B cell (primary cell): Measurements from ENCODE around the gene GLI3. TPM values are rescaled to one million over a fixed set of nuclear protein-coding genes. Genes with fewer than 3 reads are reported as not detected.

Experiments
- ATAC-seq: fragments of 200-7000 bp; cut with Tn5 transposase; one replicate; pipeline ENCODE4 v1.10.0; 2021; ENCODE audit warnings: low read depth, mild to moderate bottlenecking, moderate number of reproducible peaks, moderate library complexity
- CTCF ChIA-PET: fragments of 350-600 bp; sonication (Branson Sonifier 250); formaldehyde crosslinking; loops from one replicate; lab custom pipeline; 2021; ENCODE audit warnings: antibody characterized with exemption, inconsistent platforms; lab: Charles Lee
- POLR2A ChIA-PET: fragments of 350-600 bp; sonication (Branson Sonifier 250); formaldehyde crosslinking; loops from one replicate; lab custom pipeline; 2021; ENCODE audit warnings: antibody characterized with exemption; lab: Charles Lee
- DNase-seq: peaks from one replicate; pipeline ENCODE4 v3.0.0; 2013
- H2AFZ ChIP-seq: 2 replicates; pipeline ENCODE4 v1.6.1; 2012; ENCODE audit warnings: mild to moderate bottlenecking, low read depth, low read length; ENCODE audit not compliant: insufficient read depth, poor library complexity, severe bottlenecking
- H3K27ac ChIP-seq, 2 donors: 1 replicate in 1 of 2; 2 replicates in 1 of 2; pipeline ENCODE4 v1.5.1; 2012 to 2013; ENCODE audit warnings: low read length in 2 of 2, mild to moderate bottlenecking in 2 of 2, moderate library complexity in 1 of 2
- H3K27me3 ChIP-seq, 4 experiments: fragments of 200-600 bp in 1 of 4; sonication (generic) in 1 of 4; replicated peaks in 1 of 4; 1 replicate in 2 of 4; 2 replicates in 2 of 4; pipeline versions ENCODE4 v1.6.1 to v1.7.0; 2013 to 2016; ENCODE audit warnings: low read length in 3 of 4, mild to moderate bottlenecking in 2 of 4, mixed read lengths in 1 of 4, moderate library complexity in 1 of 4; ENCODE audit not compliant: insufficient read depth in 4 of 4, control insufficient read depth in 3 of 4; ENCODE audit errors: control extremely low read depth in 1 of 4
- H3K36me3 ChIP-seq, 2 experiments: replicated peaks in 1 of 2; 1 replicate in 1 of 2; 2 replicates in 1 of 2; pipeline versions ENCODE4 v1.6.1 to v1.7.1; 2013; ENCODE audit warnings: low read length in 1 of 2; ENCODE audit not compliant: insufficient read depth in 2 of 2, control insufficient read depth in 1 of 2; ENCODE audit errors: control extremely low read depth in 1 of 2, extremely low read depth in 1 of 2
- H3K4me1 ChIP-seq, 2 donors: fragments of 200-600 bp in 1 of 2; sonication (generic) in 1 of 2; 1 replicate in 1 of 2; 2 replicates in 1 of 2; pipeline versions ENCODE4 v1.5.1 to v1.6.1; 2013 to 2017; ENCODE audit warnings: low read length in 2 of 2; ENCODE audit not compliant: control insufficient read depth in 2 of 2, insufficient read depth in 2 of 2
- H3K4me2 ChIP-seq: replicated peaks from 2 replicates; pipeline ENCODE3; 2012; ENCODE audit warnings: mild to moderate bottlenecking, low read depth, low read length; ENCODE audit not compliant: poor library complexity, severe bottlenecking
- H3K4me3 ChIP-seq, 5 experiments: fragments of 200-600 bp in 1 of 5; sonication (generic) in 1 of 5; 1 replicate in 3 of 5; 2 replicates in 2 of 5; pipeline versions ENCODE4 v1.5.1 to v1.7.0; 2011 to 2016; ENCODE audit warnings: low read length in 4 of 5, mild to moderate bottlenecking in 4 of 5, low read depth in 2 of 5, control low read depth in 1 of 5, moderate library complexity in 1 of 5; ENCODE audit not compliant: insufficient read depth in 1 of 5; ENCODE audit errors: control extremely low read depth in 1 of 5, extremely low read depth in 1 of 5
- H3K79me2 ChIP-seq: fragments of 200-600 bp; sonication (generic); one replicate; pipeline ENCODE4 v1.6.0; 2016; ENCODE audit warnings: low read length; ENCODE audit not compliant: control insufficient read depth, insufficient read depth
- H3K9ac ChIP-seq: fragments of 200-600 bp; sonication (generic); 2 replicates; pipeline ENCODE4 v1.6.1; 2017; ENCODE audit warnings: mild to moderate bottlenecking, low read length, moderate library complexity
- H3K9me3 ChIP-seq, 3 donors: one replicate each; pipeline versions ENCODE4 v1.6.1 to v1.7.1; 2013; ENCODE audit warnings: low read length in 2 of 3; ENCODE audit not compliant: control insufficient read depth in 2 of 3, insufficient read depth in 1 of 3; ENCODE audit errors: control extremely low read depth in 1 of 3
- H4K20me1 ChIP-seq: 2 replicates; pipeline ENCODE4 v1.6.0; 2012; ENCODE audit warnings: mild to moderate bottlenecking, low read length; ENCODE audit not compliant: insufficient read depth, control insufficient read depth, poor library complexity, severe bottlenecking
- H3K27ac Mint-ChIP-seq: one replicate; pipeline ENCODE4 v1.8.0; 2021; ENCODE audit warnings: mixed read lengths
- H3K27me3 Mint-ChIP-seq: one replicate; pipeline ENCODE4 v1.8.0; 2021; ENCODE audit warnings: mixed read lengths
- H3K4me1 Mint-ChIP-seq: one replicate; pipeline ENCODE4 v1.8.0; 2021; ENCODE audit warnings: mixed read lengths
- H3K4me3 Mint-ChIP-seq: one replicate; pipeline ENCODE4 v1.8.0; 2021; ENCODE audit warnings: mixed read lengths
- H3K9me3 Mint-ChIP-seq: one replicate; pipeline ENCODE4 v1.8.0; 2022; ENCODE audit warnings: mixed read lengths; ENCODE audit not compliant: insufficient read depth
- EZH2 ChIP-seq: IDR thresholded peaks from 2 replicates; pipeline ENCODE4 v1.6.1; 2012; ENCODE audit warnings: borderline replicate concordance, low read depth, mild to moderate bottlenecking, moderate library complexity, low read length; ENCODE audit not compliant: insufficient read depth, poor library complexity, severe bottlenecking
- WGBS: methylation state at CpG from one replicate; pipeline ENCODE4 v1.1.5; 2013; ENCODE audit warnings: missing lambda C conversion rate; ENCODE audit not compliant: insufficient coverage; 5-methylcytosine and 5-hydroxymethylcytosine counted together
- intact Hi-C: fragments of 100-400 bp; cut with micrococcal nuclease; formaldehyde crosslinking; loops from one replicate; pipeline ENCODE4 v1.10.0; 2022
- polyA plus RNA-seq: library from polyadenylated mRNA; depleted of rRNA; stranded (reverse); fragments of >200 nt; gene quantifications from 2 replicates; pipeline ENCODE4 v1.2.3, GENCODE V29; 2012
- total RNA-seq, 2 donors: library from RNA; stranded (reverse); fragments of 120-200 nt in 1 of 2; gene quantifications; 1 replicate in 1 of 2; 2 replicates in 1 of 2; pipeline versions ENCODE4 v1.2.3 to v1.2.4, GENCODE V29; 2013 to 2022
- TF ChIP-seq, protein P1 (sequence below): fragments of 200-600 bp; IDR thresholded peaks from one replicate; pipeline ENCODE4 v1.8.0; 2022; ENCODE audit warnings: antibody characterized with exemption, mild to moderate bottlenecking

GLI3 gene
- total and polyA plus RNA-seq, 2 donors (not counting 1 experiment from before 2014, with no cell fraction given) = not detected

DNA sequence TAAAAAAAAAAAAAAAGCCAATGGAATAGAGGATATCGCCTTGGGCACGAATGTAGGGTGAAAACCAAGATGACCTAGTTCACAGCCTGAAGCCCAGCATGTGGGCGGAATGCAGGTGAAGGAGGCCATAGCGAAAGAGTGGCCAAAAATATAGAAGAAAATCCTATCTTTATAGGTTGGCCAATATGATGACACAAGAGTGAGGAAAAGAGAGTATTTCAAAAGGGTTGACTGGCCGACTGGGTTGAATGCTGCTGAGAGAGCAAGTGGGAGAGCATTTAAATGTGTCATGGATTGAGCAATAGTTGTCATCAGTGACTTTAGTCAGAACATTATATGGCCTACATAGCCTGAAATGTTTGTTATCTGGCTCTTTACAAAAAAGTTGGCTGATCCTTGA, 17.2 kb upstream of the GLI3 start:
- no peaks in the 10 kb centered on the region for H3K36me3 ChIP-seq
- H3K4me1 ChIP-seq = no peaks in the 10 kb centered on the region
- no peaks in the 10 kb centered on the region for H3K27me3 ChIP-seq
- ATAC-seq (no peak), DNase-seq (no peak)
- Mint-ChIP-seq H3K9me3 (peaks cover 5% of the 10 kb centered on the region), H3K27me3 (peaks cover 3% of the 10 kb centered on the region), H3K4me3 (no peak overlapping the region), H3K27ac (no peak overlapping the region), H3K4me1 (no peaks in the 10 kb centered on the region)
- POLR2A ChIA-PET = no interaction called here
- H2AFZ ChIP-seq = no peak overlapping the region
- CTCF ChIA-PET = no interaction called here
- WGBS = 88% methylated on average over 4 of the region's 5 CpGs
- intact Hi-C loops = no loop called here
- H4K20me1 ChIP-seq = no peaks in the 10 kb centered on the region
- peaks cover 0 to 10% (median 0%) of the 10 kb centered on the region in 3 donors for H3K9me3 ChIP-seq
- H3K9ac ChIP-seq = no peak overlapping the region
- H3K79me2 ChIP-seq = no peaks in the 10 kb centered on the region
- no peak for TF ChIP-seq EZH2
- H3K27ac ChIP-seq = no peak overlapping the region
- H3K4me3 ChIP-seq = no peak overlapping the region
- H3K4me2 ChIP-seq = no peak overlapping the region

- no peak for ATAC-seq
- Histone ChIP-seq H3K27me3 (no peaks in the 10 kb centered on the region), H4K20me1 (no peaks in the 10 kb centered on the region), H3K79me2 (no peaks in the 10 kb centered on the region), H3K4me2 (no peak overlapping the region), H3K9ac (no peak overlapping the region), H3K4me1 (no peaks in the 10 kb centered on the region), H3K36me3 (no peaks in the 10 kb centered on the region), H2AFZ (no peak overlapping the region), H3K4me3 (no peak overlapping the region), H3K9me3 (peaks cover 0 to 10% (median 0%) of the 10 kb centered on the region in 3 donors), H3K27ac (no peak overlapping the region)
- ChIA-PET CTCF (no interaction called here), POLR2A (no interaction called here)
- WGBS = 91% methylated on average over 3 of the region's 3 CpGs
- Mint-ChIP-seq H3K9me3 (peaks cover 5% of the 10 kb centered on the region), H3K27ac (no peak overlapping the region), H3K4me3 (no peak overlapping the region), H3K4me1 (no peaks in the 10 kb centered on the region), H3K27me3 (peaks cover 3% of the 10 kb centered on the region)
- intact Hi-C loops = no loop called here
- no peak for DNase-seq
- no peak for TF ChIP-seq EZH2
- TF ChIP-seq, protein P1, sequence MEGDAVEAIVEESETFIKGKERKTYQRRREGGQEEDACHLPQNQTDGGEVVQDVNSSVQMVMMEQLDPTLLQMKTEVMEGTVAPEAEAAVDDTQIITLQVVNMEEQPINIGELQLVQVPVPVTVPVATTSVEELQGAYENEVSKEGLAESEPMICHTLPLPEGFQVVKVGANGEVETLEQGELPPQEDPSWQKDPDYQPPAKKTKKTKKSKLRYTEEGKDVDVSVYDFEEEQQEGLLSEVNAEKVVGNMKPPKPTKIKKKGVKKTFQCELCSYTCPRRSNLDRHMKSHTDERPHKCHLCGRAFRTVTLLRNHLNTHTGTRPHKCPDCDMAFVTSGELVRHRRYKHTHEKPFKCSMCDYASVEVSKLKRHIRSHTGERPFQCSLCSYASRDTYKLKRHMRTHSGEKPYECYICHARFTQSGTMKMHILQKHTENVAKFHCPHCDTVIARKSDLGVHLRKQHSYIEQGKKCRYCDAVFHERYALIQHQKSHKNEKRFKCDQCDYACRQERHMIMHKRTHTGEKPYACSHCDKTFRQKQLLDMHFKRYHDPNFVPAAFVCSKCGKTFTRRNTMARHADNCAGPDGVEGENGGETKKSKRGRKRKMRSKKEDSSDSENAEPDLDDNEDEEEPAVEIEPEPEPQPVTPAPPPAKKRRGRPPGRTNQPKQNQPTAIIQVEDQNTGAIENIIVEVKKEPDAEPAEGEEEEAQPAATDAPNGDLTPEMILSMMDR = no peak
Measured at GRCh38 chr7:42253316-42253715, 16.3 kb upstream of the GLI3 start.
